Mucosa of descending colon (tissue), 3 donors: ENCODE data around the gene DMXL2. TPM values are rescaled to one million over a fixed set of nuclear protein-coding genes. Genes with fewer than 3 reads are reported as not detected.

Experiments
- ATAC-seq: fragments of 200-7000 bp; cut with Tn5 transposase; one replicate; pipeline ENCODE4 v1.9.1; 2020; ENCODE audit warnings: mild to moderate bottlenecking, moderate library complexity
- DNase-seq, 3 donors: peaks; one replicate each; pipeline ENCODE4 v3.0.0-alpha.2; 2020
- H3K36me3 ChIP-seq: fragments of 200-600 bp; one replicate; pipeline ENCODE4 v1.8.0; 2021; ENCODE audit warnings: low read depth, mild to moderate bottlenecking
- H3K4me1 ChIP-seq: fragments of 200-600 bp; one replicate; pipeline ENCODE4 v1.8.0; 2021; ENCODE audit warnings: low read depth, mild to moderate bottlenecking
- H3K4me3 ChIP-seq: fragments of 200-600 bp; one replicate; pipeline ENCODE4 v1.8.0; 2021; ENCODE audit warnings: mild to moderate bottlenecking
- H3K9me3 ChIP-seq: fragments of 200-600 bp; one replicate; pipeline ENCODE4 v1.8.0; 2021; ENCODE audit warnings: mild to moderate bottlenecking
- intact Hi-C, 2 donors: fragments of 100-400 bp; cut with DNase I in 1 of 2; cut with micrococcal nuclease in 1 of 2; formaldehyde crosslinking; loops; one replicate each; pipeline versions ENCODE4 v1.11.0 to v1.11.1; 2022; cut with DNase I, micrococcal nuclease
- total RNA-seq, 3 donors: library from RNA; stranded (reverse); fragmentation: NEBNext Ultra II Directional in 2 of 3; extraction: Animal tissue kit (Norgen Biotek cat#: 25700) in 2 of 3; gene quantifications; one replicate each; pipeline versions ENCODE4 v1.2.1 to v1.2.4, GENCODE V29; 2021 to 2023
- TF ChIP-seq, protein P1 (sequence below): fragments of 200-600 bp; IDR thresholded peaks from one replicate; pipeline ENCODE4 v1.8.0; 2022; ENCODE audit warnings: antibody characterized with exemption, mild to moderate bottlenecking
- donor health status: DM: no; HTN: no; CAD: no; lungs with moderate emphysema.
- donor health status: DM: no; HTN: no; CAD: no.
- donor health status: DM: no; HTN: yes; CAD: no.

DMXL2 gene
- total RNA-seq, 3 donors from 2014 or later = 36.5 to 45.5 (median 43.0) TPM

DNA sequence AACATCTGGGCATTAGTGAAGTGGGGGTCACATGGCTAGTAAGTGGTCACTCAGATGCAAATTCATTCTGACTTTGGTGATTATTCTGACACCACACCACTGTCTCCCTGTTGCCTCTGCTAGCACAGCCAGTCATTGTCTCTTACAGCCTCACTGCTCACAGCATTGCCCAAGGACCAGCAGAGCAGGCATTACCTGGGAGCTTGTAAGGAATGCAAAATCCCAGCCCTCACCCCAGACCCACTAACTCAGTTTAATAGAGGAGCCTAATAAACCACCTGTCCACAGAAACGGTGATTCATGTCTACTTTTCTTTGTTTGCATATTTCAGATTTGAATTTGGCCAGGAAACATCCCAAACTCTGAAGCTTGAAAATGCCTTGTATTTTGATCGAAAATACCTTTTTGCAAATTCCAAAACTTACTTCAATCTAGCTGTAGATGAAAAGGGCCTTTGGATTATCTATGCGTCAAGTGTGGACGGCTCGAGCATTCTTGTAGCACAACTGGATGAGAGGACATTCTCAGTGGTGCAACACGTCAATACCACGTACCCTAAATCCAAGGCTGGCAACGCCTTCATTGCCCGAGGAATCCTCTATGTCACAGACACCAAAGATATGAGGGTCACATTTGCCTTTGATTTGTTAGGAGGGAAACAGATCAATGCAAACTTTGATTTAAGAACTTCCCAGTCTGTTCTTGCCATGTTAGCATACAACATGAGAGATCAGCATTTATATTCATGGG, 218.4 kb downstream of the DMXL2 start:
- Histone ChIP-seq H3K4me1 (no peaks in the 10 kb centered on the region), H3K9me3 (no peaks in the 10 kb centered on the region), H3K4me3 (no peak overlapping the region), H3K36me3 (no peaks in the 10 kb centered on the region)
- intact Hi-C loops = no loop called here
- no peak for DNase-seq
- ATAC-seq = no peak
- TF ChIP-seq, protein P1, sequence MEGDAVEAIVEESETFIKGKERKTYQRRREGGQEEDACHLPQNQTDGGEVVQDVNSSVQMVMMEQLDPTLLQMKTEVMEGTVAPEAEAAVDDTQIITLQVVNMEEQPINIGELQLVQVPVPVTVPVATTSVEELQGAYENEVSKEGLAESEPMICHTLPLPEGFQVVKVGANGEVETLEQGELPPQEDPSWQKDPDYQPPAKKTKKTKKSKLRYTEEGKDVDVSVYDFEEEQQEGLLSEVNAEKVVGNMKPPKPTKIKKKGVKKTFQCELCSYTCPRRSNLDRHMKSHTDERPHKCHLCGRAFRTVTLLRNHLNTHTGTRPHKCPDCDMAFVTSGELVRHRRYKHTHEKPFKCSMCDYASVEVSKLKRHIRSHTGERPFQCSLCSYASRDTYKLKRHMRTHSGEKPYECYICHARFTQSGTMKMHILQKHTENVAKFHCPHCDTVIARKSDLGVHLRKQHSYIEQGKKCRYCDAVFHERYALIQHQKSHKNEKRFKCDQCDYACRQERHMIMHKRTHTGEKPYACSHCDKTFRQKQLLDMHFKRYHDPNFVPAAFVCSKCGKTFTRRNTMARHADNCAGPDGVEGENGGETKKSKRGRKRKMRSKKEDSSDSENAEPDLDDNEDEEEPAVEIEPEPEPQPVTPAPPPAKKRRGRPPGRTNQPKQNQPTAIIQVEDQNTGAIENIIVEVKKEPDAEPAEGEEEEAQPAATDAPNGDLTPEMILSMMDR = no peak

DNA sequence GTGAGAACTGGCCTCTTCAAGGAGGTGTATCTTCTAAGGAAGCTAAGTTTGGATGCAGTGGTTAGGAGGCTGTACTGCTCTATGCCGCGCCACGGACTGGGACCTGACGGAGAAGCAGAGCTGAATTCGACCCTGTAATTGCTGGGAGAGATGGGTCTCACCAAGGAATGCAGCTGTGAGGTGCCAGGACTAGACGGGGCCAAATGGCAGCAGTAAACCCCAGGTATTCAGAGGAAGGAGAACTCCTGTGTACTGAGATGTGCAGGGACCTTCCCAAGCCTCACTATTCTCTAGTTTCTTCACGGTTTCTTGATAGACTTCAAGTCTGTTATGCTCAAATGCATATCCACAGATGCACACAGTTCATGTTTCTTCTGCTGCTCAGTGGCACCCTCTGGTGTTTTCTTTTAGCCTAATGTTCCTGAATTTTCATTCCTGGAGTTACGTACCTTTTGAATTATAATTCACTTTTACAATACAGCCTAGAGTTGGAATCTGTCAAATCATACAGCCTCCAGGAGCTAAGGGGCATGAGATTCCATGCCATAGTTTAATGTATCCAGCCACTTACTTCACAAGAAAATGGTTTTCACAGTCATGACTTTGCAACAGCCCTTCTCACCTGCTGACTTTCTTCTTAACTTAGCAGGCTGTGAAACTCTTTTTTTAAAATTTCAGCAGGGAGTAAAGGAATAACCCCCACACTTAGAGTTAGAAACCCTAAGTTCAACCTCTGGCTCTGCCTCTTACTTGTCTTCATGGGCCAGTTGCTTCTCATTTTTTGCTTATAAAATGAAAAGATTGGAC, 219.3 kb downstream of the DMXL2 start:
- no peaks in the 10 kb centered on the region for H3K36me3 ChIP-seq
- peak; percentile 42 for ATAC-seq
- TF ChIP-seq, protein P1 = no peak
- peak in 1 of 3 donors; percentile 35 for DNase-seq
- H3K4me3 ChIP-seq = no peak overlapping the region
- H3K9me3 ChIP-seq = no peaks in the 10 kb centered on the region
- no peaks in the 10 kb centered on the region for H3K4me1 ChIP-seq
- intact Hi-C loops = no loop called here

DNA sequence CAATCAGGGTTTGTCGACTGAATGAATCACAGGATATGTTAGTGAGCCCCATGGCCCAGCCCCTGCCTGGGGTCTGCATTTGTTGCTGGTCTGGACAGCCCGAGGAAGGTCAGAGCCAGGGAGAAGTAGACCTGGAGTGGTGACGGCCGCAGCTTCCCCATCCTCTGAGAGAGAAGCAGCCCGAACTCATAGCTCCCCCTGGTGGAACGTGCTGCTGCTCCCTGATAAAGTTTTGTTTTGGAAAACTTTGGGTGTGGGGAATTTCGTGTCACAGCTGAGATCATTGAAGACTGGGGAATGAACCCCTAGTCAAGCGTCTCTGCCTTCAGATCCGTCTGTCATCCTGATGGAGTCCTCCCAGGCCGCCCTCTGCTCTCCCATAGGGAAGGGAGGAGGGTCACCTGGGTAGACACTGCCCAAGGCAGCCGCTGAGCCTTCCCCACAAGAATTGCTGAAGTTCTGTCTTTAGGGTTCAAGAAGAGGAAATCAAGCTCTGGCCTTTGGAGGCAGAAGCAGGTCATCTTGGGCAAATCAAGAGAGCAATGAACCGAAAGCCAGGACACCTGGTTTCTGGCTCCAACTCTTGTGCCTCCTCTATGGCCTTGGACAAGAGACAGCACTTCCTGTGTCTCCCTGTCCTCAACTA, 220.6 kb downstream of the DMXL2 start:
- H3K9me3 ChIP-seq = no peaks in the 10 kb centered on the region
- peak in 2 of 3 donors; percentile 35 to 55 for DNase-seq
- no peak overlapping the region for H3K4me3 ChIP-seq
- ATAC-seq = peak; percentile 65
- TF ChIP-seq, protein P1 = no peak
- intact Hi-C loops = no loop called here
- H3K4me1 ChIP-seq = no peaks in the 10 kb centered on the region
- H3K36me3 ChIP-seq = no peaks in the 10 kb centered on the region

DNA sequence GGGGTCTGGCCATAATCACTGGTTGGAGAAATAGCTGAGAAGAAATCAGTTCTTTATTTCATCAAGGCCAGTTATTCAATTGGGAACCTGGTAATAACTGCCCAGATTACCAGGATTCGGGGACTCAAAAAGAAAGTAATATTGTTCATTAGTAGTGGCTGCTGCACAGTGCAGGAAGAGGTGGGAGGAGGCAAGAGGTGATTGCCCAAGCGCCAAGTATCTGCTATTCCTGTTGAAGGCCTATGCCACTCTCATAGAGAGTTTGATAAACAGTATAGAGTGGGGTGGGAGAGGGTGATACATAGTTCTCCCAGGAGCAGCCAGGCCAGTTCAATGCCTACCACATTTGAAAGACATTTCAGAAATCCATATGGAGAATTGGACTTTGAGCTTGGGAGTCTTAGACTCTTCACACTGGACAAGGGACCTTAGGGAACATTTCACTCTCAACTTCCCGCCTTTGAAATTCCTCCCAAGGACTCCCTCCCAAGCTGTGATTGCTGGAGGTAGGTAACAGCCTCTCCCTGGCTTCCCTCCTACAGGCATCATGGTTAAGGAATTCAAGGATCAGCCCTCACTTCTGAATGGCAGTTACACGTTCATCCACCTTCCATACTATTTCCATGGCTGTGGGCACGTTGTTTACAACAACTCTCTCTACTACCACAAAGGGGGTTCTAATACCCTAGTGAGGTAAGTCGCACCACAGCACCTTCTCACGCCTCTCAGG, 221.4 kb downstream of the DMXL2 start:
- H3K4me1 ChIP-seq = no peaks in the 10 kb centered on the region
- H3K36me3 ChIP-seq = no peaks in the 10 kb centered on the region
- no peak for DNase-seq
- ATAC-seq = no peak
- TF ChIP-seq, protein P1 = no peak
- H3K4me3 ChIP-seq = no peak overlapping the region
- no peaks in the 10 kb centered on the region for H3K9me3 ChIP-seq
- intact Hi-C loops = no loop called here

DNA sequence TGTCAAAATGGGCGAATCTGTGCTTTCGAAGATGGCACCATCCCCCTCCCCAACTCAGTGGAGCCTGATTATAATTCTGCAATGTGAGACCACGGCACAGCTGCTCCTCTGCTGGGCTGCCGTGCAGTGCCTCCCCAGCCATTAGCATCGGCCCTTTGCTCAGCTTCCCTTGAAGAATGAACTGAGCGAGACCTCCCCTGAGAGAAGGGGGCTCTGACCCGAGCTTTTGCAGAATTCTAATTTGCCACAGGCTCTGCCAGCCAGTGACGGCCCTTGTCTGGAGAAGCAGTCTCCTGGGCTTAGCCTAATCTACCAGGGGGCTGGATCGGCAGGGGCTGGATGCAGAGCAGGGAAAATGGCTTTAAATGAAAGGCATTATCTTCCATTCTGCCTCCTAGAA, 223.9 kb downstream of the DMXL2 start:
- Histone ChIP-seq H3K9me3 (no peaks in the 10 kb centered on the region), H3K4me1 (no peaks in the 10 kb centered on the region), H3K36me3 (no peaks in the 10 kb centered on the region), H3K4me3 (no peak overlapping the region)
- ATAC-seq = no peak
- TF ChIP-seq, protein P1 = no peak
- DNase-seq = no peak
- intact Hi-C loops = no loop called here
